HEK293 (cell line): ENCODE measurements around the gene SPIN3.
"Not testable (repeated sequence)": the region's sequence is repeated elsewhere in the genome, so short reads cannot be mapped to it uniquely, and the experiment has no call there.

ENCODE experiments used
- EGR2 ChIP-seq: fragments of 450-650 bp; formaldehyde crosslinking; IDR thresholded peaks from 2 replicates; pipeline ENCODE4 v1.5.1; 2016; ENCODE audit warnings: low read depth, missing biosample characterization, missing genetic modification characterization
- ZNF138 ChIP-seq: fragments of 450-650 bp; formaldehyde crosslinking; IDR thresholded peaks from 2 replicates; pipeline ENCODE4 v1.5.1; 2016; ENCODE audit warnings: missing biosample characterization, missing genetic modification characterization, borderline replicate concordance
- ZNF302 ChIP-seq: fragments of 450-650 bp; formaldehyde crosslinking; IDR thresholded peaks from 2 replicates; pipeline ENCODE4 v1.5.1; 2016; ENCODE audit warnings: missing biosample characterization, missing genetic modification characterization, low read depth
- ZNF37A ChIP-seq: fragments of 450-650 bp; IDR thresholded peaks from 2 replicates; pipeline ENCODE4 v1.5.1; 2018; ENCODE audit warnings: missing biosample characterization, missing genetic modification characterization
- ZNF677 ChIP-seq: fragments of 450-650 bp; IDR thresholded peaks from 2 replicates; pipeline ENCODE4 v1.5.0; 2018; ENCODE audit warnings: missing biosample characterization, mild to moderate bottlenecking, missing genetic modification characterization, moderate library complexity
- TF ChIP-seq, protein P1 (sequence below): fragments of 450-650 bp; formaldehyde crosslinking; IDR thresholded peaks from 2 replicates; pipeline ENCODE4 v1.5.1; 2016; ENCODE audit warnings: missing biosample characterization, missing genetic modification characterization
- TF ChIP-seq, protein P2 (sequence below): fragments of 450-650 bp; formaldehyde crosslinking; conservative IDR thresholded peaks from 2 replicates; pipeline ENCODE4 v1.5.1; 2016; ENCODE audit warnings: low read depth, missing biosample characterization, missing genetic modification characterization
- TF ChIP-seq, protein P3 (sequence below): fragments of 450-650 bp; formaldehyde crosslinking; IDR thresholded peaks from 2 replicates; pipeline ENCODE4 v1.5.1; 2016; ENCODE audit warnings: missing biosample characterization, missing genetic modification characterization

DNA sequence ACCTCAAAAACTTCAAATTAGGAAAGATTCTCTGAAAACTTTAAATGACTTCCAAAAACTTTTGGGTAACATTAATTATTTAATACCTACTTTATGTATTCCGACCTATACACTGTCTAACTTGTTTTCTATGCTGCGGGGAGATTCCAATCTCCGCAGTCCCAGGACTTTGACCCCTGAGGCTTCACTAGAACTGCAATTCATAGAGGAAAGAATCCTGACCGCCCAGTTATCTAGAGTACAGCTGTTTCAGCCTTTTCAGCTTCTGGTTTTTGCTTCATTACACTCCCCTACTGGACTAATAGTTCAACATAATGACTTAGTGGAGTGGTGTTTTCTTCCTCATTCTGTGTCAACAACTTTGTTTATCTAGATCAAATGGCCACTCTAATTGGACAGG, 50.1 kb downstream of the SPIN3 start:
- TF ChIP-seq, protein P1, sequence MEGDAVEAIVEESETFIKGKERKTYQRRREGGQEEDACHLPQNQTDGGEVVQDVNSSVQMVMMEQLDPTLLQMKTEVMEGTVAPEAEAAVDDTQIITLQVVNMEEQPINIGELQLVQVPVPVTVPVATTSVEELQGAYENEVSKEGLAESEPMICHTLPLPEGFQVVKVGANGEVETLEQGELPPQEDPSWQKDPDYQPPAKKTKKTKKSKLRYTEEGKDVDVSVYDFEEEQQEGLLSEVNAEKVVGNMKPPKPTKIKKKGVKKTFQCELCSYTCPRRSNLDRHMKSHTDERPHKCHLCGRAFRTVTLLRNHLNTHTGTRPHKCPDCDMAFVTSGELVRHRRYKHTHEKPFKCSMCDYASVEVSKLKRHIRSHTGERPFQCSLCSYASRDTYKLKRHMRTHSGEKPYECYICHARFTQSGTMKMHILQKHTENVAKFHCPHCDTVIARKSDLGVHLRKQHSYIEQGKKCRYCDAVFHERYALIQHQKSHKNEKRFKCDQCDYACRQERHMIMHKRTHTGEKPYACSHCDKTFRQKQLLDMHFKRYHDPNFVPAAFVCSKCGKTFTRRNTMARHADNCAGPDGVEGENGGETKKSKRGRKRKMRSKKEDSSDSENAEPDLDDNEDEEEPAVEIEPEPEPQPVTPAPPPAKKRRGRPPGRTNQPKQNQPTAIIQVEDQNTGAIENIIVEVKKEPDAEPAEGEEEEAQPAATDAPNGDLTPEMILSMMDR, result not testable (repeated sequence)
- TF ChIP-seq, protein P2, sequence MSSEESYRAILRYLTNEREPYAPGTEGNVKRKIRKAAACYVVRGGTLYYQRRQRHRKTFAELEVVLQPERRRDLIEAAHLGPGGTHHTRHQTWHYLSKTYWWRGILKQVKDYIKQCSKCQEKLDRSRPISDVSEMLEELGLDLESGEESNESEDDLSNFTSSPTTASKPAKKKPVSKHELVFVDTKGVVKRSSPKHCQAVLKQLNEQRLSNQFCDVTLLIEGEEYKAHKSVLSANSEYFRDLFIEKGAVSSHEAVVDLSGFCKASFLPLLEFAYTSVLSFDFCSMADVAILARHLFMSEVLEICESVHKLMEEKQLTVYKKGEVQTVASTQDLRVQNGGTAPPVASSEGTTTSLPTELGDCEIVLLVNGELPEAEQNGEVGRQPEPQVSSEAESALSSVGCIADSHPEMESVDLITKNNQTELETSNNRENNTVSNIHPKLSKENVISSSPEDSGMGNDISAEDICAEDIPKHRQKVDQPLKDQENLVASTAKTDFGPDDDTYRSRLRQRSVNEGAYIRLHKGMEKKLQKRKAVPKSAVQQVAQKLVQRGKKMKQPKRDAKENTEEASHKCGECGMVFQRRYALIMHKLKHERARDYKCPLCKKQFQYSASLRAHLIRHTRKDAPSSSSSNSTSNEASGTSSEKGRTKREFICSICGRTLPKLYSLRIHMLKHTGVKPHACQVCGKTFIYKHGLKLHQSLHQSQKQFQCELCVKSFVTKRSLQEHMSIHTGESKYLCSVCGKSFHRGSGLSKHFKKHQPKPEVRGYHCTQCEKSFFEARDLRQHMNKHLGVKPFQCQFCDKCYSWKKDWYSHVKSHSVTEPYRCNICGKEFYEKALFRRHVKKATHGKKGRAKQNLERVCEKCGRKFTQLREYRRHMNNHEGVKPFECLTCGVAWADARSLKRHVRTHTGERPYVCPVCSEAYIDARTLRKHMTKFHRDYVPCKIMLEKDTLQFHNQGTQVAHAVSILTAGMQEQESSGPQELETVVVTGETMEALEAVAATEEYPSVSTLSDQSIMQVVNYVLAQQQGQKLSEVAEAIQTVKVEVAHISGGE (tag by site-specific recombination), result not testable (repeated sequence)
- not testable (repeated sequence) for TF ChIP-seq EGR2 (tag by site-specific recombination); ZNF37A (tag by site-specific recombination); ZNF302 (tag by site-specific recombination); ZNF677; ZNF138 (tag by site-specific recombination)
- TF ChIP-seq, protein P3, sequence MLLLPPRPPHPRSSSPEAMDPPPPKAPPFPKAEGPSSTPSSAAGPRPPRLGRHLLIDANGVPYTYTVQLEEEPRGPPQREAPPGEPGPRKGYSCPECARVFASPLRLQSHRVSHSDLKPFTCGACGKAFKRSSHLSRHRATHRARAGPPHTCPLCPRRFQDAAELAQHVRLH (tag by site-specific recombination), result not testable (repeated sequence)
